ENCODE results near the gene RAB36.
"Not testable (repeated sequence)": the region's sequence is repeated elsewhere in the genome, so short reads cannot be mapped to it uniquely, and the experiment has no call there.

The RAB36 gene

GRCh38 chr22:23120415-23120899, 24.8 kb upstream of the RAB36 start:
- no peak for DNase-seq (ENCODE audit: low read depth in 4 of 4, low spot score in 1 of 4)

GRCh38 chr22:23121000-23121421, 24.3 kb upstream of the RAB36 start:
- no peak for DNase-seq (ENCODE audit: low read depth in 4 of 4, low spot score in 1 of 4)

GRCh38 chr22:23121424-23121823, 23.9 kb upstream of the RAB36 start:
- no peak for DNase-seq (ENCODE audit: low read depth in 4 of 4, low spot score in 1 of 4)

- DNase-seq (ENCODE audit: low read depth in 4 of 4, low spot score in 1 of 4): no peak
Measured at GRCh38 chr22:23122216-23122957, 22.9 kb upstream of the RAB36 start.

- no peak for DNase-seq (ENCODE audit: low read depth in 4 of 4, low spot score in 1 of 4)
Measured at GRCh38 chr22:23122992-23123803, 22.1 kb upstream of the RAB36 start.

- DNase-seq (ENCODE audit: low read depth in 4 of 4, low spot score in 1 of 4): no peak
Measured at GRCh38 chr22:23123804-23124254, 21.4 kb upstream of the RAB36 start.

- no peak for DNase-seq (ENCODE audit: low read depth in 4 of 4, low spot score in 1 of 4)
Measured at GRCh38 chr22:23124611-23125511, 20.4 kb upstream of the RAB36 start.

GRCh38 chr22:23125512-23126103, 19.7 kb upstream of the RAB36 start:
- DNase-seq (ENCODE audit: low read depth in 4 of 4, low spot score in 1 of 4): no peak

GRCh38 chr22:23126165-23127054, 18.9 kb upstream of the RAB36 start:
- no peak for DNase-seq (ENCODE audit: low read depth in 4 of 4, low spot score in 1 of 4)

- no peak for DNase-seq (ENCODE audit: low read depth in 4 of 4, low spot score in 1 of 4)
Measured at GRCh38 chr22:23127055-23127756, 18.1 kb upstream of the RAB36 start.

- no peak for DNase-seq (ENCODE audit: low read depth in 4 of 4, low spot score in 1 of 4)
Measured at GRCh38 chr22:23127788-23128187, 17.5 kb upstream of the RAB36 start.

GRCh38 chr22:23128269-23129108, 16.8 kb upstream of the RAB36 start:
- DNase-seq (ENCODE audit: low read depth in 4 of 4, low spot score in 1 of 4): peak; percentile 54 to 65 (median 58)

GRCh38 chr22:23129149-23129548, 16.1 kb upstream of the RAB36 start:
- no peak for DNase-seq (ENCODE audit: low read depth in 4 of 4, low spot score in 1 of 4)

GRCh38 chr22:23130697-23131096, 14.6 kb upstream of the RAB36 start:
- DNase-seq (ENCODE audit: low read depth in 4 of 4, low spot score in 1 of 4): no peak

GRCh38 chr22:23131931-23132330, 13.3 kb upstream of the RAB36 start:
- no peak for DNase-seq (ENCODE audit: low read depth in 4 of 4, low spot score in 1 of 4)

GRCh38 chr22:23132376-23133091, 12.7 kb upstream of the RAB36 start:
- no peak for DNase-seq (ENCODE audit: low read depth in 4 of 4, low spot score in 1 of 4)

- no peak for DNase-seq (ENCODE audit: low read depth in 4 of 4, low spot score in 1 of 4)
Measured at GRCh38 chr22:23133922-23134321, 11.4 kb upstream of the RAB36 start.

GRCh38 chr22:23136991-23137390, 8.3 kb upstream of the RAB36 start:
- not testable (repeated sequence) for DNase-seq (ENCODE audit: low read depth in 4 of 4, low spot score in 1 of 4)

Data from stimulated activated CD4-positive, alpha-beta T cell treated with anti-CD3 and anti-CD28 coated beads, Interleukin-1b, Interleukin-23, amount 100 ng/mL, for 24 hours (primary cell).